Stimulated activated CD8-positive, alpha-beta memory T cell treated with anti-CD3 and anti-CD28 coated beads, Interleukin-2, amount 100 ng/mL, for 1 hour (primary cell): ENCODE measurements around the gene CTNNA3.

Experiments used
- DNase-seq, 2 donors: peaks; one replicate each; pipeline ENCODE4 v3.0.0-alpha.2; 2020; ENCODE audit warnings: low read depth in 2 of 2

CTNNA3 gene

DNA sequence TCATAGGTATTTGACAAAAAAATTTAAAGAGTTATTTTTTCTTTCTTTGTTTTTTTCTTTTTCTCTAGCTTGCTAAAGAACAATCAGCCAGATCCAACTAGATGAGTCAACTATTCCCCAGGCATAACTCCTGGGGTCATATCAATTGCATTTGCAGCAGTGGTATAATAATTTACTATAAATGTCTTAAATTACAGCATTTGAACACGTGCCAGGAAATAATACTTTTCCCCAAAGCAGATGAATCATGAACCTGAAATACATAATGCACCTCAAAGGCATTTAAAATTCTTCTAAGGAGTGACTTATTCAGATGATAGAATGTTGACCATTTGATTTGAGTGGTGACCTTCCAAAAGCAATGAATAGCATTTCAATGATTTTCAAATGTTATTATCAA, 580.0 kb downstream of the CTNNA3 start:
- DNase-seq: no peak

DNA sequence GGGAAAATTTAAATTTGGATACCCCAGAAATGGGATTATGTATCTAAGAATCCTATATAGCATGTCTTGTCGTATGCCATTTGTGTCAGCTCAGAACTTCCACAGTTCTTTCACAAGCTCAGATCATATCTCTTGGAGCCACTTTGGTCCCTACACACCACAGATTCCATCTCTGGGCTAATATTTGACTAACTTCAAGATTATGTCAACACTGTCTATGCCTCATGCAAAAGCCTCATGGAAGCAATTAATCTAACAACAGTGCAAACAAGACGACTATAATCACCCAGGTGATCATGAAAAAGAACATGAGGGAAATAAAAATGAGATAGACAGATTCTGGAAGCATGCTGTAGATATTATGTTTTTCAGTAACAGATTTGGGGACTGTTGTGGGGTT, 581.0 kb downstream of the CTNNA3 start:
- DNase-seq: no peak

GRCh38 chr10:67112765-67113164, 583.2 kb downstream of the CTNNA3 start:
- no peak for DNase-seq

DNA sequence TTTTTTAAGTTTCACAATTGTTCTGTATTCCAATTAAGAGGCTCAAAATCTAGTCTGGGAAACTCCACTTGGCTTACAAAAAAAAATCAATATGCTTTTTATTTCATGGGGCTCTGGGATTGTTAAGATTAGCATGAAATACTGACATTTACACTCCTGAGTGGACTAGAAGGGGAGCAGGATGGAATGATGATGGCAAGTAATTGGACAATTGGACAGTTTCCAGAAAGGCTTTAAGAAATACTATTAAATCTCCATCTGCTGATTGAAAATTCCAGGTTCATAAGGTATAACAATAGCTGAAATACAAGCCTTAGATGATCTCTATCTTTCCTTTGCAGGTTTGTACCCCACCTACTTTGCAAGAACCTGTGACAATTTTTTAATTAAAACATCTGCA, 585.7 kb downstream of the CTNNA3 start:
- DNase-seq: no peak

DNA sequence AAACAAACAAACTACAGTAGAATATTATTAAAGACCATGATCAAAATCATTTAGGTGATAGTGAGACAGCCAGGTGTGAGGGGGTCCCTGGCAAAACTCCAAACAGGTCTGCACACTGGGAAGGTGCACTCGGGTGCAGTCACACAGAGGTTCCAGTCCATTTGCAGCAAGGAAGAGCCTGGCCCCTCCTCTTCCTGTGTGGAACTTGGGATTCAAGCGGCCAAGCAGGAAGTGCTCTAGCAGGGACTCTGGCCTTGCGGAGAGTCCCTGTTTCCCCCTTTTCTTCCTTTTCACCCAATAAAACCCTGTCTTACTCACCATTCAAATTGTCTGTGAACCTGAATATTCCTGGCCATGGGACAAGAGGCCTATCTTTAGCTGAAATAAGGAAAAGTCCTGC, 588.3 kb downstream of the CTNNA3 start:
- no peak for DNase-seq

GRCh38 chr10:67100951-67101350, 595.0 kb downstream of the CTNNA3 start:
- no peak for DNase-seq

DNA sequence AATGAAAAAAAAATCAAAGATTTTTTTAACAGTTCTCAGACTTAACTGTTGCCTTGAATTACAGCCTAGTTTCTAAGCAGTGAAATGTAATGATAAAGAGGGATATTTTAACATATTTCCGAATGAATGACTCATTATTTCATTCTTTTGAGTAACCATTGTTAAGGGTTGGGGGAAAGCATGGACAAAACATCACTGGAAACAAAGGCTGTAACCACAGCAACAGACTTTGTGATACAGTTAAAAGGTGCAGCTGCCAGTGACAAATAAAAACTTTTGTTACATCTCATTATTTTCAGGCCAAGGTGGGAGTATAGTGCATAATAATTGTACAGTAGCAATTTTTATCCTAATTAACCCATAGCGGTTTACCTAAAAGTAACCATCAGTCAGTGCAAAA, 597.5 kb downstream of the CTNNA3 start:
- no peak for DNase-seq

- DNase-seq: no peak
Observed at GRCh38 chr10:67095531-67095930, 600.5 kb downstream of the CTNNA3 start.

GRCh38 chr10:67088036-67088435, 608.0 kb downstream of the CTNNA3 start:
- no peak for DNase-seq

GRCh38 chr10:67087135-67087425, 608.9 kb downstream of the CTNNA3 start:
- no peak for DNase-seq

DNA sequence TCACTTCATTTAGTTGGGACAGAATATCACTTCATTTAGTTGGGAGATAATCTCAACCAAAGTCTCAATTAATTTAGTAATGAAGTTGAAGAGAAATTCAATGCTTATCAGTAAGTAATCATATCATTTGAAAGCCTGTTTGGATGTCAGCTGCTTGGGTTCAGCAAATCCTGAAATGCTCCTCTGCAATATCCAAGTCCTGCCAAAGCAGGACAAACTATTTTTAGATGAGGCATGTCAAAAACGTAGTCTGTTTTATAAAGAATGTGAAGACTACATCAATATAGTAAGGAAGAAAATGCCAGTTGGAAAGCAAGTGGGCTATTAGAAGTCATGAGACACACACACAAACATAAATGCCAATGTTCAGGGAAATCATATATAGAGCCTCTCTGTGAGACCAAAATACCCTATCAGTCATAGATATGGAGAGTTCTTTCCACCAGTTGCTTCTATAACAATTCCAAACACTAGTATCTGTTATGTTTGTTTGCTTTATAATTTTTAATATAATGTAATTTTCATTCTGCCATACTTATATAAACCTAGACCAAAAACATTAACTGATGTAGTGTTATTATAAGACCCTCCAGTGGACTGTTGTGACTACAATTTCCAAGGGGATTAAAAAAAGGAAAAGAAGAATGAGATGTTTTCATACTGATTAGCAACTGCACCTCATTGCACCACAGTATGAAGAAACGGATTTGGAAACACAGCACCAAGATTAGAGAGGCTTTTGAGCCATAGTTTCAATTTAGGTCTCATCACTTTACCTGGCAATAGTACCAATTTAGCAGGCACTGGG, 609.5 kb downstream of the CTNNA3 start:
- DNase-seq: no peak

DNA sequence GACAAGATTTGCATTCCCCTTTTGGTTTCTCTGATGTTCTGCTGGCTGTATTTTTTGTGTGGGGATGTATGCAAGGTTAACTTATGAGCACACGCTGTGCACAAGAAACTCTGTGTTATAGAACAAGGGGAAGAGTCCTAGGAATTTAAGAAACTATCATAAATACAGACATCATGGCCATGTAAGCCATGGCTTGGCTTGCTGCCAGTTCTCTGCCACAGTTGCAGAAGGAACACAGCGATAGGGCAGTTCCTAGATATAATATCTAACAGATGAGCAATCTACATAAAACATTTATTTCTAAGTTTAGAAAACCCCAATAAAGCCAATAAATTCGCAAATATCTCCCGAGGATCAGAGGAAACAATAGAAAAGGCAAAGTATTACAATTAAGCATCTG, 616.9 kb downstream of the CTNNA3 start:
- DNase-seq: no peak

GRCh38 chr10:67077376-67077775, 618.6 kb downstream of the CTNNA3 start:
- no peak for DNase-seq

DNA sequence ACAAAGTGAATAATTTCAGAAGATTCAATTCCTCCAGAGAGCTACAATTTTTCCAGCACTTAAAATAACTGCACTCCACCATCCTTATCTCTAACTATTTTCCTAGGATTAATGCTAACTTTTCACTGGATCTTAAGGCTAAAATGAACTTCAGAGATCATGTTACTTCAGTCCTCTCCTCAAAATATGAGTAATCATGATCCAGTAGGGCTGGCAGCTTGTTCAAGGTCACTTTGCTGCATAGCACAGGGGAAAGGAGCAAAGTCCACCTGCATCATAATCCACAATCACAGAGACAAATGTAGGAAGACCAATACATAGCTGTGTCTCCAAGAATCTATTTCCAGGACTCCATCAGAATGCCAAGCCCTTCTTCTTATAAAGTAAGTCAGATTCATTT, 619.9 kb downstream of the CTNNA3 start:
- DNase-seq: no peak

GRCh38 chr10:67075491-67075971, 620.5 kb downstream of the CTNNA3 start:
- DNase-seq: no peak

DNA sequence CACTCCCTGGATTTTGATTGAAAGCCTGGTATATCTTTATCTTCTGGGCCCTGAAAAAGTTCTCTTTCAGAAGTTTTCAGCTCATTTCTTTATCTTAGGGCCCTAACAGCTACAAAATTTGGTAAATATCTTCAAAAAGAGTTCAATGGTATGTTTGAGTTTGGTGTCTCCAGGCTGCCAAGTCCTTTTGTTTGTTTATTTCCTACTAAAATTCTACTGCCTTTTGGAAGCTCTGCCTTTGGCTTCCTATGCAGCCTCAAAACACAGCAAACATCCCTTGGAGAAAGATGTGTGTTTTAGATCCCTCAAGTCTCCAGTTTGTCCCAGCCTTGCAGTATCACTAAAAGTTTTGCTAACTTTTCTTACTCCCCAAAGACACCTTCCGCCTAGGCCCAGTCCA, 623.3 kb downstream of the CTNNA3 start:
- no peak for DNase-seq

GRCh38 chr10:67050415-67050814, 645.6 kb downstream of the CTNNA3 start:
- DNase-seq: no peak

DNA sequence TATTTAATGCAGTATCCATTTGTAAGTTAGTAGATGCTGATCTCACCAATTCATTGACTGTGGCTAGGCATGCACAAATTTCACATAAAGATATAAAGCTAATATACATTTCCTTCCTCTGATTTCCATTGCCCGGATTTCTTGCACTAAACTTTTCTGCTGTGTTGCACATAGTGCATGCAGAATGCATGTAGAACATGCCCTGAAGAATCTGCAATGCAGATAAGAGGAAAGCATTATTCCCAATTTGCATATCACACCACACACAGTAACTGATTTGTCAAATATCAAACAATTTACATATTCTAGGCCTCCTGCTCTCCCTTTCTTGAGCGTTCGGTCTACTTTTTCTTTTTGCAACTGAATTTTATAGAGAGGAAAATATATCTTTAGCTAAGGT, 646.0 kb downstream of the CTNNA3 start:
- DNase-seq: no peak

DNA sequence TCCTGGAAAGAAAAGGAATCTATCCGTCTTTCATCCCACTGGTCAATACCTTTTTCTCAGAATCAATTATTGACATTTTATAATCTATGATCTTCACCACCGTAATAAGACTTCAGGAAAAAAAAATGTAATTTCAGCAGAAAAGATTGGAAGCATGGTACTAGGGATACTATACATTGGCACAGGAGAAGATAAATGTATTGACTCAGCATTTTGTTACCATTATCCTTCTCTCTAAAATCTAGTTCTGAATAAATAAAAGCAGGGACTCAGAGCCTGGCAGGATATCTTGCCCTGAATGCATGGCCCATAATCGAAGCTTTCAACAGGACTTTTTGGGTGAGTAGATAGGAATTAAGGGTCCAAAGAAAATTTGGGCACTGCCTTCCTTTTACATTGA, 649.5 kb downstream of the CTNNA3 start:
- DNase-seq: no peak

DNA sequence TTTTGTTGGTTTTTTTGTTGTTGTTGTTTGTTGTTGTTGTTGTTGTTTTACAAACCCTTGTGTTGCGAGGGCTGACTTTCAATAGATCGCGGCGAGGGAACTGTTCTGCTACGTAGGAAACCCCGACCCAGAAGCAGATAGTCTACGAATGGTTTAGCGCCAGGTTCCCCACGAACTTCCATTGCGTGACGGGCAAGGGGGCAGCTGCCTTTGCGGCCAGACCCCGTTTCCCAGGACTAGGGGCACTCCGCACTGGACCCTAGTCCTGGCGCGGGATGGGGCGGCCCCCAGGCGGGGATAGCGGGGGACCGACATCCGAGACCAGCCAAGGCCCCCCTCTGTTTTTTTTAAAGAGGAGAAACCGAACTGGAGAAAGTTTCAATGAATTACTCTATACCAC, 650.6 kb downstream of the CTNNA3 start:
- DNase-seq: no peak

DNA sequence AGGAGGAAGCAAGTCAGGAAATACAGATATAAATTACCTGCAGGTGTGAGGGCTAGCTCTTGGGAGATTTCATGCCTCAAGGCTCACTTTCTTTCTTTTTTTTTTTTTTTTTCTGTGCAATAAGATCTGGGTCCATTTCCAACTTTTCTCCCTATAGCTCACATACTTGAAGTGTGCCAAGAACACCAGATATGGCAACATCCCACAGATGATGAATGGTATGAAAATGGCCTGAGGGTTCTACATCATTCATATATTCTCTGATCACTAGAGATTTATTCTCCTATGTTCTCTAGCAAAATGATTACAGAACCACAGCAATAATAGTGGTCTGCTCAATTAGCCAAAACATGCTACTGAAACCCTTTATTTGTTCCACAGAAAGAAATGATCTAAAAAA, 653.0 kb downstream of the CTNNA3 start:
- no peak for DNase-seq

GRCh38 chr10:67036808-67037207, 659.2 kb downstream of the CTNNA3 start:
- DNase-seq: no peak

DNA sequence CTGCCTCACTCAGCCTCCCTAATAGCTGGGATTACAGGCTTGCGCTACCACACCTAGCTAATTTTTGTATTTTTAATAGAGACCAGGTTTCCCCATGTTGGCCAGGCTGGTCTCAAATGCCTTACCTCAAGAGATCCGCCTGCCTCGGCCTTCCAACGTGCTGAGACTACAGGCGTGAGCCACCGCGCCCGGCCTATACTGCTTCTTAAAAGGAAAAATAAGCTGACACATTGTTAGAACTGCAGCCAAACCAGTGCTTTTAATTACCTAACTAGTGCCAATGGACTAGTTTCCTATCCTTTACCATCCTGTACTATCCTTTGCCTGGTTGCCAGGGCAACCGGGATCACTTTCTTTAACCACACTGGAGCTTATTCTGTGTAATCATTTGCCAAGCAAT, 662.1 kb downstream of the CTNNA3 start:
- DNase-seq: no peak

DNA sequence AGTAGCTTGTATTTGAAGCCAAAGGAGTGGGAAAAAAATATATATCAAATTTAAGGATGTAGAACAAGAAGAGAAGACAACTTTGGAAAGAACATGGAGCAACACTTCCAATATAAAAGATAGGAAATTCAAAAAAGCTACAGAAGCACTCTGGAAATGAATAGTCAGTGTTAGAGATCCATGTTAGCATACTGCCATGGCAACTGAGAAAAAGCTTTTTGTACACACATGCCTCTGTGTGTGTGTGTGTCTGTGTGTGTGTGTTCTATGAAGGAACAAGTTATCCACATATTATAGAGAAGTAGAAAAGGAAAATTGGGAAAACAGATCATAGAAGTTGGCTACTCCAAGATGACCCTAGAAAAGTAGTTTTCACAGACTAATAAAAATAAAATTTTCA, 673.9 kb downstream of the CTNNA3 start:
- no peak for DNase-seq
